PC-9 (cell line): ENCODE measurements around the gene MGLL. TPM values are rescaled to one million over a fixed set of nuclear protein-coding genes. Genes with fewer than 3 reads are reported as not detected.

Experiments used
- BruUV-seq: library from RNA; stranded (reverse); fragments of 400-500 nt; replicated peaks from 2 replicates; lab custom pipeline; 2021; lab: Mats Ljungman, UMichigan
- CTCF ChIA-PET: fragments of 300-600 bp; sonication (Branson Sonifier 250); formaldehyde crosslinking; loops from one replicate; lab custom pipeline; 2022; ENCODE audit warnings: antibody characterized with exemption; lab: Charles Lee
- POLR2A ChIA-PET: fragments of 300-600 bp; sonication (Branson Sonifier 250); formaldehyde crosslinking; loops from one replicate; lab custom pipeline; 2022; ENCODE audit warnings: antibody characterized with exemption; ENCODE audit not compliant: unreplicated experiment; lab: Charles Lee
- DNase-seq, 2 experiments: peaks; one replicate each; pipeline versions ENCODE4 v3.0.0 to v3.0.0-alpha.2; 2015 to 2022; ENCODE audit warnings: mixed read lengths in 1 of 2
- H2AFZ ChIP-seq: fragments of 200-600 bp; sonication (generic); 2 replicates; pipeline ENCODE4 v1.8.1; 2017; ENCODE audit warnings: antibody characterized with exemption
- H3F3A ChIP-seq: fragments of 200-600 bp; sonication (generic); 2 replicates; pipeline ENCODE4 v1.8.1; 2017; ENCODE audit warnings: antibody characterized with exemption, mild to moderate bottlenecking, low read depth; ENCODE audit not compliant: insufficient read depth
- H3K27ac ChIP-seq: fragments of 200-600 bp; sonication (generic); 2 replicates; pipeline ENCODE4 v1.6.1; 2016; ENCODE audit warnings: mixed run types
- H3K27me3 ChIP-seq: fragments of 200-600 bp; sonication (generic); 2 replicates; pipeline ENCODE4 v1.6.1; 2016; ENCODE audit warnings: low read depth, mixed run types; ENCODE audit not compliant: insufficient read depth
- H3K36me3 ChIP-seq: fragments of 200-600 bp; sonication (generic); 2 replicates; pipeline ENCODE4 v1.6.1; 2016; ENCODE audit warnings: low read depth, mixed run types
- H3K4me1 ChIP-seq: fragments of 200-600 bp; sonication (generic); replicated peaks from 2 replicates; pipeline ENCODE4 v1.6.1; 2016; ENCODE audit warnings: mixed run types; ENCODE audit not compliant: insufficient read depth
- H3K4me2 ChIP-seq: fragments of 200-600 bp; sonication (generic); 2 replicates; pipeline ENCODE4 v1.6.1; 2017; ENCODE audit warnings: mixed run types
- H3K4me3 ChIP-seq: fragments of 200-600 bp; sonication (generic); 2 replicates; pipeline ENCODE4 v1.6.1; 2016; ENCODE audit warnings: mixed run types
- H3K79me2 ChIP-seq: fragments of 200-600 bp; sonication (generic); 2 replicates; pipeline ENCODE4 v1.6.1; 2017; ENCODE audit warnings: low read depth, mixed run types
- H3K9me2 ChIP-seq: fragments of 200-600 bp; sonication (generic); 2 replicates; pipeline ENCODE4 v1.8.1; 2017; ENCODE audit warnings: mild to moderate bottlenecking; ENCODE audit not compliant: insufficient read depth
- H3K9me3 ChIP-seq: fragments of 200-600 bp; sonication (generic); 2 replicates; pipeline ENCODE4 v1.8.1; 2016; ENCODE audit warnings: low read depth; ENCODE audit not compliant: insufficient read depth
- H4K20me1 ChIP-seq: fragments of 200-600 bp; sonication (generic); 2 replicates; pipeline ENCODE4 v1.8.1; 2017; ENCODE audit not compliant: insufficient read depth
- EZH2 ChIP-seq: fragments of 200-600 bp; sonication (generic); IDR thresholded peaks from 2 replicates; pipeline ENCODE4 v1.8.0; 2017; ENCODE audit warnings: antibody characterized with exemption, low read depth
- intact Hi-C: fragments of 100-400 bp; cut with micrococcal nuclease; formaldehyde crosslinking; loops from one replicate; pipeline ENCODE4 v1.10.0; 2022; ENCODE audit not compliant: unreplicated experiment
- total RNA-seq: library from RNA; stranded (reverse); gene quantifications from 2 replicates; pipeline ENCODE4 v1.2.3, GENCODE V29; 2021
- TF ChIP-seq, protein P1 (sequence below): fragments of 200-600 bp; sonication (generic); conservative IDR thresholded peaks from 2 replicates; pipeline ENCODE4 v1.6.1; 2017; ENCODE audit warnings: mixed run types, antibody characterized with exemption, mild to moderate bottlenecking, moderate library complexity

MGLL gene
- total RNA-seq, 1 experiment from 2014 or later, result 30.7 TPM

DNA sequence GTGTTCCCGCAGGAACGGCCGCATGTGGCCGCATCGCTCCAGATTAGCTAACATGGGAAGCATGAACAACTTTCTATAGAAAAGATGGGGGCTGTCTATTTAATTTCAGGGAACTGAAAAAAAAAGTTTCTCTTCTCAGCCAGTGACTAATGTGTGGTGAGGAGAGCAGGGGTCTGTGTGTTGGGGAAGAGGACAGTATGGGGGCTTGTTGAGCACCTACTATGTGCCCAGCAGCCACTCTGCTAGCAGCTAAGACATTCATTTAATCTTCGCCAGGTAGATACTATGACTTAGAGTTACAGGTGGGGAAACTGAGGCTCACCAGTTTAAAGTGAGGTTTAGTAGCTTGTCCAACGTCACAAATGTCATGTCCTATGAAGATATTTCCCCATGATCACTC is 56.6 kb downstream of the MGLL start:
- Histone ChIP-seq H2AFZ (no peak overlapping the region), H3K79me2 (no peaks in the 10 kb centered on the region), H3F3A (peaks cover 24% of the 10 kb centered on the region), H3K36me3 (0 out of 2 replicates have a peak, but pooled peaks cover 4% of the 10 kb centered on the region), H3K9me2 (no peaks in the 10 kb centered on the region), H4K20me1 (no peaks in the 10 kb centered on the region), H3K4me1 (peaks cover 30% of the 10 kb centered on the region), H3K4me2 (no peak overlapping the region), H3K9me3 (peaks cover 9% of the 10 kb centered on the region; the same call in 1 of the 2 replicates), H3K27me3 (no peaks in the 10 kb centered on the region), H3K4me3 (no peak overlapping the region), H3K27ac (no peak overlapping the region)
- DNase-seq, result no peak
- TF ChIP-seq, protein P1, sequence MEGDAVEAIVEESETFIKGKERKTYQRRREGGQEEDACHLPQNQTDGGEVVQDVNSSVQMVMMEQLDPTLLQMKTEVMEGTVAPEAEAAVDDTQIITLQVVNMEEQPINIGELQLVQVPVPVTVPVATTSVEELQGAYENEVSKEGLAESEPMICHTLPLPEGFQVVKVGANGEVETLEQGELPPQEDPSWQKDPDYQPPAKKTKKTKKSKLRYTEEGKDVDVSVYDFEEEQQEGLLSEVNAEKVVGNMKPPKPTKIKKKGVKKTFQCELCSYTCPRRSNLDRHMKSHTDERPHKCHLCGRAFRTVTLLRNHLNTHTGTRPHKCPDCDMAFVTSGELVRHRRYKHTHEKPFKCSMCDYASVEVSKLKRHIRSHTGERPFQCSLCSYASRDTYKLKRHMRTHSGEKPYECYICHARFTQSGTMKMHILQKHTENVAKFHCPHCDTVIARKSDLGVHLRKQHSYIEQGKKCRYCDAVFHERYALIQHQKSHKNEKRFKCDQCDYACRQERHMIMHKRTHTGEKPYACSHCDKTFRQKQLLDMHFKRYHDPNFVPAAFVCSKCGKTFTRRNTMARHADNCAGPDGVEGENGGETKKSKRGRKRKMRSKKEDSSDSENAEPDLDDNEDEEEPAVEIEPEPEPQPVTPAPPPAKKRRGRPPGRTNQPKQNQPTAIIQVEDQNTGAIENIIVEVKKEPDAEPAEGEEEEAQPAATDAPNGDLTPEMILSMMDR, result no peak
- TF ChIP-seq EZH2, result no peak
- intact Hi-C loops, result no loop called here
- no TSS peak for BruUV-seq
- ChIA-PET CTCF (interaction anchor here (1.0 kb wide), 1 partner anchor 194 kb away, joined by 3 read pairs; no protein-coding TSS in a partner anchor), POLR2A (no interaction called here)

DNA sequence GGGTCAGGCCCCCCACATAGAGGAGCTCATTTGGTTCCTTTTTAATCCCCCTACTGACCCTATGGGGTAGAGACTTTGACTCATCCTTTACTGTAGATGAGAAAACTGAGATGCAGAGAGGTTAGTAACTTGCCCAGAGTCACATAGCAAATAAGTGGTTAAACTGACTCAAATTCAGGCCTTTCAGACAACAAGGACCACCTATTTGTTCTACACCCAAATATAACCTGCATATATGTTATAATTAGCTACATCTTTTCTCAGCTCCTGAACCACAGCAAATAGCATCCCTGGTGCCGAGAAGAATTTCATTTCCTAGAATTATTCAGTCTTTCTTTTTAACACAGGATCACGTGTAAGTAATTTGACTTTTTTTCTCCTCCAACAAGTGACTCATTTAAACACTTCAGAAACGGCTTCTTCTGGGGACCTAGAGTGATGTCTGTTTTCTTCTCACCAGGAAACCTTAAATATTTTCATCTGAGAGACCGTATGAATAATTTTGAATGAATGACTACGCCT is 57.4 kb downstream of the MGLL start:
- ChIA-PET CTCF (no interaction called here), POLR2A (interaction anchor here (0.6 kb wide), 2 partner anchors 57 to 165 kb away, joined by 3 read pairs; partner anchors contain the start of gene MGLL)
- Histone ChIP-seq H3K79me2 (no peaks in the 10 kb centered on the region), H3F3A (peaks cover 24% of the 10 kb centered on the region), H3K4me2 (no peak overlapping the region), H3K4me3 (no peak overlapping the region), H3K36me3 (0 out of 2 replicates have a peak, but pooled peaks cover 4% of the 10 kb centered on the region), H3K9me3 (peaks cover 9% of the 10 kb centered on the region; the same call in 1 of the 2 replicates), H3K9me2 (no peaks in the 10 kb centered on the region), H2AFZ (no peak overlapping the region), H3K27ac (no peak overlapping the region), H3K4me1 (peaks cover 25% of the 10 kb centered on the region), H4K20me1 (no peaks in the 10 kb centered on the region), H3K27me3 (no peaks in the 10 kb centered on the region)
- BruUV-seq, result no TSS peak
- TF ChIP-seq EZH2, result no peak
- TF ChIP-seq, protein P1, result no peak
- no peak for DNase-seq
- intact Hi-C loops, result no loop called here

DNA sequence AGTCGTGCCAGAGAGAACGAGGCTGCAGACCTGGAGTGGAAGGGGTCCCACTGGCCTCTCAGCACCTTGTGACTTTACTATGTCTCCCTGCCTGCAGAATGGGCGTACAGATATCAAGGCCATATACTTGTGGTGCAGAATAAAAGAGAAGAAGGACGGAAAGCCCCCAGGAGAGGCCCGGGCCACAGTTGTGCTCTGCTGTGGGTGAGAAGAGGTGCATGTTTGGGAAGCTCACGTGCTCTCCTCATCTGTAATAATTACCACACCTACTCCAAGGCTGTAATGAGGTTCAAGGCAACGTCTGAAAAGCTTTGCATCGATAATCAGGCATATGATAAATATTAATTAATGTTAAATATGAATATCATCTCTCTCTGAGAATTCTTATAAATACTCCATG is 58.0 kb downstream of the MGLL start:
- Histone ChIP-seq H3K27ac (no peak overlapping the region), H3K4me1 (peaks cover 19% of the 10 kb centered on the region), H4K20me1 (no peaks in the 10 kb centered on the region), H3K27me3 (no peaks in the 10 kb centered on the region), H3K9me3 (peaks cover 9% of the 10 kb centered on the region; the same call in 1 of the 2 replicates), H3K36me3 (0 out of 2 replicates have a peak, but pooled peaks cover 4% of the 10 kb centered on the region), H3F3A (peaks cover 21% of the 10 kb centered on the region), H3K9me2 (no peaks in the 10 kb centered on the region), H3K4me3 (no peak overlapping the region), H3K4me2 (no peak overlapping the region), H3K79me2 (no peaks in the 10 kb centered on the region), H2AFZ (no peak overlapping the region)
- intact Hi-C loops, result no loop called here
- DNase-seq, result no peak
- ChIA-PET POLR2A (interaction anchor here (0.6 kb wide), 3 partner anchors 17 to 166 kb away, joined by 3 to 4 read pairs (median 3); partner anchors contain the start of gene MGLL), CTCF (interaction anchor here (0.6 kb wide), 2 partner anchors 29 to 301 kb away, joined by 3 to 4 read pairs; no protein-coding TSS in a partner anchor)
- TF ChIP-seq, protein P1, result no peak
- no peak for TF ChIP-seq EZH2
- BruUV-seq, result no TSS peak
